Activated CD8-positive, alpha-beta memory T cell treated with anti-CD3 and anti-CD28 coated beads, Interleukin-2, amount 50 U/mL, for 1 hour (primary cell): Measurements from ENCODE around the gene CCDC33.

Experiments used
- DNase-seq: peaks from one replicate; pipeline ENCODE4 v3.0.0-alpha.2; 2020; ENCODE audit errors: extremely low read depth

Gene CCDC33

DNA sequence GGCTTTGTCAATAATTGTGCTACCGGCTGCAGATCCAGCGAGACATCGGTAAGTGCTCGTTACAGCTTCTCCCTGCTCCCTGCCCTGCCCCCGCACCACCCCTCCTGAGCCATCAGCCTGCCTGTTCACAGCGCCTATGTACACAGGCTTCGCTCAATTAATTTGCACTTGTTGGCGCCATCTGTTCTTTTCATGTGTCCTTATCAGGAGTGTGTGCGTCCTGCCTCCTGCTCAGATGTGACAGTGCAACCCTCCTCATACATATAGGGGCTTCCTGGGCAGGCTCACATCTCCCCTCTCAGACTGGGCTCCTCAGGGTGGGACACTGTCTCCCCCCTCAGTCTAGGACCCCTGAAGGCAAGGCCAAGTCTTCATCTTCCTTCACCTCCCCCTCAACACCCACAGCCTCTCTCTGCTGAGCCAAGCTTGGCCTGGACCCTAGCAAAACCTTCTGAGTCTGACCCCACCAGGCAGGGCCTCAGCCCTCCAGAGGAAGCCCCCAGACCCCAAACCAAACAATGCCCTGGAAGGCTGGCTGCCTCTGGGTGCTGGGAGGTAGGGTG, 76.4 kb downstream of the CCDC33 start:
- DNase-seq = no peak

DNA sequence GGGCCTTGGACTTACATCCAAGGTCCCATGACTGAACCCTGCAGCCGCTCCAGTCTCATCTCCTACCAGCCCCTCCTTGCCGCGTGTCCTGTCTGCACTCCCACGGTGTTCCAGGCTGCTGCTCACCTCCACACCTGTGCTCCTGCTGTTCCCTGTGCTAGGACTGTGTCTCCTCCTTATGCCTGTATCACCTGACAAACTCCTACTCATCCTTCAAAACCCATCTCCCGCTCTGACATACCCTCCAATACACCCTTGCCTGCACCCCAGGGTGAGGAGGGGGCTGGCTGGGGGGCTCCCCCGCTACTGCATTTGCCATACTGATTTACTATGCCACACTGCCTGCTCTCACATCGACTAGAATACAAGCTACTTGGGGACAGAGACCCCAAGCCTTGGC, 77.8 kb downstream of the CCDC33 start:
- no peak for DNase-seq

DNA sequence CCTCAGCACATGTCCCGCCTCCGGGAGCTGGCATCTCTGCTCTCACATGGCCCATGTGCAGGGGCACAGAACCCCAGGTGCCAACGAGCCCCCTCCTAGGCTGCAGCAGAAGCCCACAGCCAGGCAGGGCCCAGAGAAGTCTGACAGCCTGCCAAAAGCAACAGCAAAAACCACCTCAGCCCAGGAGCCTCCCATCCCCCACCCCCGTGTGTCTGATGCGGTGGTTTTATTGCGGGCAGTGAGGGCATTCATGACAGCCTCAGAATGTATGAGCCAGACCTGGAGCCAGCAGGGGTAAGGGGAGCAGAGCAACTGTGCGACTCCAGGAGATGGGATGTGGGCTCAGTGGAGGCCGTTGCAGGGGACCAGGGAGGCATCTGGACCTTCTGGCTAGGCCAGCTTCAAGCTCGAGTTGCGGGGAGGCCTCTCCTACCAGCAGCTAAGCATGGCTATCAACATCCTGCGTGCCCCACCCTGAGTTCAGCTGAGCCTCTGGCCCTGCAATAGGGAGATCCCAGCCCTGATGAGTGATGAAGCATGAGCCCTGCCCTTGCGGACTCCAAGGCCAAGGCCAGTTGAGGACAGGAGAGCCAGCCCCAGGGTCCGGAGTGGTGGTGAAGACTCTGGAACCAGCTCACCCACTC, 78.8 kb downstream of the CCDC33 start:
- DNase-seq = no peak

DNA sequence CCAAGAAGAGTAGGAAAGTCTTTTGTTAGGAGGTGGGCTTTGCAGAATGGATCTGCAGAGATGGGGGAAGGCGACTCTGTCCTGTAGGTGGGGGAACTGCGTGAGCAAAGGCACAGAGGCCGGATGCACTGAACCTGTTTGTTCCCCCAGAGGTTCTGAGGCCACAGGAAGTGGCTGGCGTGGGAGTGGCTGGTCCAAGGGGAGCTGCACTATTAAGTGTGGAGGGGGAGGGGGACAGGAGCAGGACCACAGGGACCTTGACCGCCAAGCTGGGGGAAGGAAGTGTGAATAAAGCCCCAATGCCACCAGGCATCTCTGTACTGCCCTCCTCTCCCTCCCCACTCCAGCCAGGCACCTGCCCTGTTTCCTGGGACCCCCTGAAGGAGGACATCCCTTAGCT, 79.5 kb downstream of the CCDC33 start:
- no peak for DNase-seq

DNA sequence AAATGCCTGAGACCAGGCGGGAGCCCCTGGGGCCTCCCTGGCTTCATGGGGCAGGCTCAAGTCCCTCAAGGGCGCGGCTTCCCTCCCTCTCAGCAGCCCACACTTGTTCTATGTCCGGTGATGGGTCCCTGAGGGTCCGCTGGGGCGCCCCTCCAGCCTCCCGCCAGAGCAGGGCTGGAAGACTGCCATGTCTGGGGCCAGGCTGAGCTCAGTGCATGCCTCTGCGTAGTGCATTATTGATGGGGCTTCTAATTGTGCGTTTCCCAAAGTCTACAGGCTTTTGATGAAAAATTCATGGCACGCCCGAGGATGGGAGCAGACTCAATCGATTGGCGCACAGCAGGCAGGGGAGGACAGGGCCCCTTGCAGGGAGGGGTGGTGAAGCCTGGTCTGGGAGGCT, 80.0 kb downstream of the CCDC33 start:
- DNase-seq = no peak

DNA sequence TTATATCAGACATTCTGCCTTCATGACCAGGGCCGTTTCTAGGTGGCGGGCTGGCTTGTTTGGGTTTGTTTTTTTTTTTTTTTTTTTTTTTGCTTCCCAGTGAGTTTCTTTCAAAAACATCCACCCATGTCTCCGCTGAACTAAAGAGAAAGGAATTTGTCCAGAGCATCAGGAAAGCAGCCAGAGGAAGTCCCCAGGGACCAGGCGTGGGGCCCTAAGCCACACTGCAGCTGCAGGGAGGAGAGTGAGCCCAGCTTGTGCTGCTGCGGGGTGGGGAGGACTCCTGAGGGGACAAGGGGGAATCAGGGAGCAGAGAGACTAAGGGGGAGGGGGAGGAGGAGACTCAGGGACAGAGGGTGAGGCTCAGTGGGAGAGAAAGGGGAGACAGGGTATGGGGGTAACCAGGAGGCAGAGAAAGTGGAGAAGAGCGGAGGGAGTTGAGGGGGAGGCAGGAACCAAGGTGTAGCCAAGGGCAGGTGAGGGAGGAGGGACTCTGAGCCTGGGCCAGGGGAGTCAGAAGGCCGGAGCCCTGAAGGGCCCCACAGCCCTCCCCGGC, 81.8 kb downstream of the CCDC33 start:
- DNase-seq = no peak

DNA sequence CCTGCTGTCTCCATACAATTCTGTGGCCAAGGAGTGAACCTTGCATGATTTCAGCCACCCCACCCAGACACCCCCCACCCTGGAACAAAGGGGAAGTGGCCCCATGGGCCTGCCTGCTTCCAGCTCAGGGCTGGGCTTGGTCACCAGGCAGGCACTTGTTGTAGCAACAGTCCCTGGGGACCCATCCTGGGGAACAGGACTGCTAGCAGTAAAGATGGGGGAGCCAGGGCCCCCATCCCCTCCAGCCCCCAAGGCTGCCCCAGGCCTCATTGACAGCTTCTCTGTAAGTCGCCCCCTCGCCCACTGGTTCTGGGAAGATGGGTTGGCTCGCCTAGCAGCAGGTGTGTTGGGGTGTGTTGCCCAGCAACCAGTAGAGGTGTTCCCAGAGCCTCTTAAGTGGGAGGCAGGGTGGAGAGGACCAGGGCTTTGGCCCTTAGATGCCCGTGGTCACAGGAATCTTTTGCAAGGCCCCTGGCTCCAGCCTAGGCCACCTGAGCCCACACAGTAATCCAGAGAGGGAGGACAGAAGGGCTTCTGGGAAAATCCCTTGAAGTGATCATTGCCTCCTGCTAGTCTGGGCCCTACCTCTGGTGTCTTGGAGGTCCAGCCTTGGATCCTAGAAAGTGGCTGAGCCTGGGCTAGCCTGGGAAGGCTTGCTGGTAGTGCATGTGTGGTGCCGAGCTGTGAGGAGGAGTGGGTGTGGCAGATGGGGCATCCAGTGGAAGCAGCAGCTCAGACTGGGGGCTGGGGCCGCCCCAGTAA, 82.4 kb downstream of the CCDC33 start:
- no peak for DNase-seq

DNA sequence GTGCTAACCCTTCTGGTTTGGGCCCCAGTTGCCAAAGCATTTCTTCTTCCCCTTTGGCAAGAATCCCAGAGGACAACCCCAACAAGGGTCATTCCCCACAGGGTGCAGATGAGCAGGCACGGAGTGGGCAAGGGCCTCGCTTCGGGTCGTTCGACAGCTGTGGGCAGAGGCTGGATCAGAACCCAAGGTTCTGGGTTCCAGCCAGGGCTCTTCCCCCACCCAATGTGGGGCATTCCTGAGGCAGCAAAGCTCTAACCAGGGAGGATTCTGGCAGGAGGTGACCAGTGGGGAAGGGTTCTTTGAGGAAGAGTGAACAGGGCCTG, 83.0 kb downstream of the CCDC33 start:
- DNase-seq = no peak

DNA sequence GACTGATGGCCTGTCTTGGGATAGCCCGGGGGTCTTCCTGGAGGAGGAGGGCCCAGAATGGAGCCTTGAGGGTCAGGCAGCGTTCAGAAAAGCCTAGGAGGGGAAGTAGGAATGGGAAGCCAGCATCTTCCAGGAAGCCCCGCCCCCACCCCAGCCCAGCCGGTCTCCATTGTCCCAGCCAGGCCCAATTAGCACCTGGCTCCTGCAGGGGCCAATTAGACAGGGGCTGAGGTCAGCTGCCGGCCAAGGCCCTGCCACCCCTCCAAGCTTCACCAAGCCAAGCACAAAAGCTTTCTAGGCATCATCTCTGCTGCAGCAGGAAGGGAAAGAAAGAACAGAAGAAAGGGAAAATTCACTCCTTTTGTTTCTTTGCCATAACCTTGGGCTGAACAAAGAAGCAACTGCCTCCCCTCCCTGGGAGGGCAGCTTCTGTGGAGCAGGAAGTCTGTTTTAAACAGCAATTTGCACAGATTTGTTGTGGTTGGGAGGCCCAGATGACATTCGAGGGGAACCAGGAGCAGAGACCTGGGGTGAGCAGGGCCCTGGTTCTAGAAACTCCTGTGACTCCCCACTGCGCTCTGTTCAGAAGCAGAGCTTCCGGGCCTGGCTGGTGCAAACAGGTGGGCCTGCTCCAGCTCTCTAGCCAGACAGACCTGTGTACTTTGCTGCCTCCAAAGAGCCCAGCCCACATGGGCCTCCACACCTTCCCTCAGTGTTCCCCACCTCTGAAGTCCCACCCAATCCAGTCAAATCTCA, 83.6 kb downstream of the CCDC33 start:
- no peak for DNase-seq

DNA sequence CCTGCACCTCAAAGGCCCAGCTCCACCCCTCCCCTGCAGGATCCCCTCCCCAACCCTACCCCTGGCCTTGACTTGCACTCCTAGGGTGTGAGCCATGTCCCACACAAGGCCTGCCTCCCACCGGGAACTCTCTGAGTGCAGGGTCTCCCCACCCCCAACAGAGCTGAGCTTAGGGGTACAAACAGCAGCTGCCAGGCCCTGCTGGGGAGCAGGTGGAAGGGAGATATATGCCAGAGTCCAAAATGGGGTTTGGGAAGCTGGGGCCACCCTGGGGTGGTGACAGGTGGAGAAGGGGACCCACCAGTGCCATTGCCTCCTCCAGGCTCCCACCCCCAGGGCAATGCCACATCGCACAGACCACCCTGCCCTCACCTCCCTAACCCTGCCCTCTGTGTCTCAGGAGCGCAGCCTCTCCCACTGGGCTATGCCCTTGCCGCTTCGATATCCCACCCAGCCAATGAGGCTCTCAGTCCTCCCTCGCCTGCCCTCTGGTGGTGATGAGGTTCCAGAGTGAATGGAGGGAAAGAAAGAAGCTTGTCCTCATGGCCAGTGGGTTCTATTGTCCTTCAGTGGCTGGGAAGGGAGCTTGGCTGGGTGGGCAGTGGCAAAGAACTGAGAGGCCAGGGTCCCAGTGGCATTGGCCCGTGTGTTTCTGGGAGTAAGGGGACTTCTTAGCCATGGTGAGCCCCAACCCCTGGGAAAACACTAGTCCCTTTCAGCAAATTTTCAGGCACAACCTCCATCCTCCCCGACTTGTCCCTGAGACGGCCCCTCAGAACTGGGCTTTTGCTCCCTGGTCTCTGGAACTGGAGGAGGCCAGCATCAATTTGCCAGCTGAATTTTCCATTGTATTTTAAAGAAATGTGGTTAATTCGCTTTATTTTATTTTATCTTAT, 84.5 kb downstream of the CCDC33 start:
- no peak for DNase-seq

DNA sequence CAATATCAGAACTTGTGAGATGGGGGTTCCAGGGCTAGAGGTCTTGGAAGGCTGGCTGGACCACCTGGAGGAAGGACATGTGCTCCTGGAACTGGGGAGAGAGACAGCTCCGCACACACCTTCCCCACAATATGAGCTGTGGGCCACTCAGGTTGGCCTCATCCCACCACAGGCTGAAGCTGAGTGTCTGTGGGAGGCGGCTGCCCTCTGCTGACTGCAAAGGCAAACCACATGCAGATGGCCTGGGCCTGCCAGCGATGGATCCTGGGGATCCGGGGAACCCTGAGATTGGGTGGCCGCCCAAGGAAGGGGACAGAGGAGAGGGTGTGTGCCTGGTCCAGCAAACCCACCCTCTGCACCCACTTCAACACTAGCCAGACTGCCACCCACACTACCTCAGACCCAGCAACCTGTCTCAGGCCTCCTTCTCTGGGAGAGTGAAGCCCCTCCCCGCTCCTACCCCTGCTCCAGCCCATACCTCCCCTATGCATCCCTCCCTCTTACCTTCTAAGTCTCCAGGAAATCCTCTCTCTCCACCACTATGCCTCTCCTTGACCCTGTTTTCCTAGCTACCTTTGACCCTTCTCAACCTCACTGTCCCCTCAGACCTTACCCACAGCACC, 86.5 kb downstream of the CCDC33 start:
- DNase-seq = no peak

DNA sequence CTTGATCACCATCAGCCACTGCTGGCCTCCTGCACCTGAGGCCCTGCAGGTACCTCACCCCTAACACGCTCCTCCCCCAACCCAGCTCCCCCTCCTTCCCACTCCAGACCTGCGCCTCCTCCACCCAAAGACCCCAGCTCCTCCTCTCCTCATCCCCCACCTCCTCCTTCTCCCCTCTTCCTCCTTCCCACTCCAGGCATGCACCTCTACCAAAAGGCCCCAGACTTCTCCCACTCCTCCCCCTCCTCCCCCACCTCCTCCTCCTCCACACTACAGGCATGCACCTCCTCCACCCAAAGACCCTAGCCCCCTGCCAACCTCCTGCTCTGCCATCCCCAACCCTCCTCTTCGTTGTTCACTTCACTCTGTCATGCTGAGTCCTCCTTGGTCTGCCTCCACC, 88.6 kb downstream of the CCDC33 start:
- DNase-seq = no peak

DNA sequence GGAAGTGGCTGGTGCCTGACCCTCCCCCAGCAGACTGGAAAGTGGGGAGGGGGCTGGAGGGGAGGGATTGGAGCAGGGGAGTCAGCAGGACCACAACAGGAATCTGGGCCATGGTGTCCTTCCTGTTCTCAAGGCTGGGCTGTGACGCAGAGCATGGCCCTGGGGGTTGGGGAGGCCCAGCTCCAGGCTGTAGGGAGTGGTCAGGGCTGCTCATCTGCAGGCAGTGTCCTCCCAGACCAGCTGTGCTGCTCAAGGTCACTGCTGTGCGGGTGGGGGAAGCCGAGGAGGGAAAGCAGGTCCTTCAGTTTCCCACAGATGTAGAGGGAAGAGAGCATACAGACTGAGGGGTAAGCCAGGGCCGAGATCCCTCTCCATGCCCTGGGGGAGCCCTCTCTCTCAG, 90.6 kb downstream of the CCDC33 start:
- no peak for DNase-seq

DNA sequence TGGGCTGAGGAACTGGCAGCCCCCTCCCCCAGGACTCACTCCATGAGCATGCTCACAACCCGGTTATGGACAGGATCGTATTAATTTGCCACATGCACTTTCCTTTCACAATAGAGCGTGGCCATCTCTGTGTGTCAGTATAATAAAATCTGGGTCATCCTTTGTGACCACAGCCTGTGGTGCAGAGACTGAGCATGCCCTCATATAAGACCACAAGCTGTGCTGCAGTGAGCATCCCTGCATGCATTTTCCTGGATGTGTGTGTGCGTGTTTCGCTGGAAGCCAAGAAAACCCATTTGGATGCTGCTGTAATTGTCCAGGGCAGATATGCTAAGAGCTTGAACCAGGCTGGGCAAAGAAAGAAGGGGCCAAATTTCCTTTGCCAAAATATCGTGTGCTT, 91.6 kb downstream of the CCDC33 start:
- no peak for DNase-seq

DNA sequence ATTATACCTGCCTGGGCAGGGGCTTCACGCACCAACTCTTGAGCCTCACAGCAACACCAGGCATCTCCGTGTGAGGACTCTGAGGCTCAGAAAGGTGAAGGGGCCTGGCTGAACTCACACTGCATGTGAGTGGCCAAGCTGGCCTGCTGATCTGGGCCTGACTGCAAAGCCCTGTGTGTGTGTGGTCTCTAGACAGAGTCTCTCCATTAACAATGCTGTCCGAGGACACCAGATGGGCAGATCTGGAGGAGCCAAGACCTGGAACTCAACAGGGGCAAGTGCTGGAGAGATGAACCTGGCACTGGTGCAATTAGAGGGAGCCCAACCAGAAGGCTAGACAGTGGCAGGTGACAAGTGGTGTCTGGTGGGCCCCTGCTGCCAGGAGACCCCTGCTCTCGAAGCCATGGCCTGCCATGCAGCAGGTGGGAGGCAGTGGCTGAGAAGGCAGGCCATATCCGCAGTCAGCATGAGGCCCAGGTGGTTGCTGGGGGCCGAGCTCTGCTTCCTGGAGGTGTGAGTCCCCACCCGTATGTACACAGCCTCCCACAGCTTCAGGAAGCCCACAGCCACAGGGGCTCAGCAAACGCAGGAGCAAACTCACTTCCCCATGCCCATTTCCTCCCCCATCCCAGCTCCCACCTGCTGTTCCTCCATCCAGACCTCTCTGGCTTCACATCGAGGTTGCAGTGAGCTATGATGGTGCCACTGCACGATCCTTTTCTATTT, 92.4 kb downstream of the CCDC33 start:
- no peak for DNase-seq

DNA sequence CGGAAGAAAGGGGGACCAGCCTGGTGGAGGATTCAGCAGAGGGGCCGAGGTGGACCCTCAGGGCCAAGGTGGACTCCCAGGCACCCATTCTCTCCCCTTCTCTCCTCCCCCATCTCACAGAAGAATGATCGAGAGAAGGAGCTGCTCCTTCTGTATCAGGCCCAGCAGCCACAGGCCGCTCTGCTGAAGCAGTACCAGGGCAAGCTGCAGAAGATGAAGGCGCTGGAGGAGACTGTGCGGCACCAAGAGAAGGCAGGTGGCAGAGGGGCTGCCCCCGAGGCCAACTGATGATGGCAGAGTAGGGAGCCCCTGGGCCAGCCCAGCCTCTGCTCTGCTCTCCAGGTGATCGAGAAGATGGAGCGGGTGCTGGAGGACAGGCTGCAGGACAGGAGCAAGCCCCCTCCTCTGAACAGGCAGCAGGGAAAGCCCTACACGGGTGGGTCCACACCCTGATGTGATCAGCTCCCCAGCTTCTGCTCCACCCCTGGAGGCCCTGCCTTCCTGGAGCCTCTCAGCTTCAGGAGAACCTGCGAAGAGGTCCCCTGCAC, 94.8 kb downstream of the CCDC33 start:
- DNase-seq = no peak

DNA sequence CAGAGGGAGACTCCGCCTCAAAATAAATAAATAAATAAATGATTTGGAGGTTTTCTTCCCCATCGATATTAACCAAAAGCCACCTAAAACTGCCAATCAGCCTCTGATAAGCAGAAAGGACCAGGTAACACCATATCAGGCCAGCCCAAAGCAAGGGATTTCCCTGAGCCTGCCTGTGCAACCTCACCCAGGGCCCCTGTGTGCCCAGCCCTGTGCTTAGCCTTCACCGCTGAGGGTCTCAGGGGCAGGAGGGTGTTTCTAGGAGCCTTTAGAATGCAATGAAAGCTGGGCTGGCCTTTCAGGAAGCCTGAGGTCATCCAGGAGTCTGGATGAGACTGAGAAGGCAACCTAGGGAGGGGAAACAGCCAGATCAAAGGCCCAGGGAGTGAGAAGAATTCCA, 95.9 kb downstream of the CCDC33 start:
- no peak for DNase-seq

DNA sequence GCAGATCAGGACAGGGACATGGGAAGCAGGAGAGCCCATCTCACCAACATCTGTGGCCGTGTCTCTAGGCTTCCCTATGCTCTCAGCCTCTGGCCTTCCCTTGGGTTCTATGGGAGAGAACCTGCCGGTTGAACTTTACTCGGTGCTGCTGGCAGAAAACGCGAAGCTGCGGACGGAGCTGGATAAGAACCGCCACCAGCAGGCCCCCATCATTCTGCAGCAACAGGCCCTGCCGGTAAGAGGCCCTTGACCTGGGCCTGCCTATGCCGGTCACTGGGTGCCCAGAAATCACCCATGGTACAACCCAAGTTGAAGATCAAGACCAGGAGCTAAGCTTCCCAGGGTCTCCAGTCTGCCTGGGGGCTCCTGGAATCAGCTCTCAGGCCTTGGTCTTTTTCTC, 96.5 kb downstream of the CCDC33 start:
- DNase-seq = no peak

DNA sequence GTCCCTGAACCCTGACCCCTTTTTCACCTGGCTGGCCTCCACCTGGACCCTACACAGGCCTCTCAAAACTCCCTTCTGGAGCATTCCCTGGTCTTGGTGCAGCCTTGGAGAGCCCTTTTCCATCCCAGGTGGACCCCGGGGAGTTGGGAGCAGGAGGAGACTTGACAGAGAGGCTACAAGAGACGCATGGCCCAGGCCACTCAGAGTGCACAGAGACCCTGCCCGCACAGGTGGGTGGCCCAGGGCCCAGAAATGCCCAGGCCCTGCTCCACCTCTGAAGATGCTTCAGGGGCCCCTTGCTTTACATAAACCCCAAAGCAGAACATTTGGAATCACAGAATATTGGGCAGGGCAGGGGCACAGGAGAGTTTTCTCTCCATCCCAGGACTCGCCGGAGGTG, 97.0 kb downstream of the CCDC33 start:
- DNase-seq = no peak

DNA sequence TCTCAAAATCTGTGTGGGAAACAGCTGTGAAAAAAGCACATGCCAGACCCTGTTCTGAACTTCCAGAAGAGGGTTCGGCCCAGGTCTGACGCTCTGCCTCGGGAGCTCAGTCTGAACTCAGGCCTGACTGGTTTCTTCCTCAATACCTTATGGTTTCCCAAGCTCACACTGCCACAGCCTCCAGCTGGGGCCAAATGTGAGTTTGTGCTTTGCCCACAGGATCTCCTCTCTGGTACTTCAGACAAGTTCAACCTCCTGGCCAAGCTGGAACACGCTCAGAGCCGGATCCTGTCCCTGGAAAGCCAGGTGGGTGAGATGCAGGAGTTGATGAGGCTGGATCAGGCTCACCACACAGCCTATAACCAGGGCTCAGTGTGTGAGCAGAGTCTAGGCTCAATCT, 97.5 kb downstream of the CCDC33 start:
- DNase-seq = no peak
